Upper lobe of left lung (tissue), 6 donors: ENCODE measurements around the gene WDR47. TPM values are rescaled to one million over a fixed set of nuclear protein-coding genes. Genes with fewer than 3 reads are reported as not detected.

Experiments
- ATAC-seq, 2 donors: fragments of 200-7000 bp; cut with Tn5 transposase; one replicate each; pipeline ENCODE4 v1.9.1; 2022; ENCODE audit warnings: mild to moderate bottlenecking in 2 of 2, moderate library complexity in 2 of 2; ENCODE audit not compliant: low FRiP score in 2 of 2
- DNase-seq, 2 donors: peaks; one replicate each; pipeline ENCODE4 v3.0.0-alpha.2; 2019 to 2020
- H3K27ac ChIP-seq, 4 donors: fragments of 200-600 bp; sonication (generic); one replicate each; pipeline ENCODE4 v1.5.1; 2016 to 2019
- H3K27me3 ChIP-seq, 4 donors: fragments of 200-600 bp; sonication (generic); one replicate each; pipeline ENCODE4 v1.5.1; 2017 to 2019
- H3K36me3 ChIP-seq, 4 donors: fragments of 200-600 bp; sonication (generic); one replicate each; pipeline ENCODE4 v1.5.1; 2016 to 2019
- H3K4me1 ChIP-seq, 4 donors: fragments of 200-600 bp; sonication (generic); one replicate each; pipeline ENCODE4 v1.5.1; 2018 to 2019
- H3K4me3 ChIP-seq, 4 donors: fragments of 200-600 bp; sonication (generic); one replicate each; pipeline ENCODE4 v1.5.1; 2017 to 2019; ENCODE audit warnings: mild to moderate bottlenecking in 2 of 4, moderate library complexity in 1 of 4
- H3K9me3 ChIP-seq, 4 donors: fragments of 200-600 bp; sonication (generic); one replicate each; pipeline ENCODE4 v1.5.1; 2018 to 2019
- CTCF ChIP-seq, 6 experiments: fragments of 450-650 bp in 4 of 6; fragments of 200-600 bp in 2 of 6; sonication (generic) in 2 of 6; IDR thresholded peaks; one replicate each; pipeline ENCODE4 v1.5.1; 2016 to 2019; ENCODE audit warnings: antibody characterized with exemption in 6 of 6
- EP300 ChIP-seq, 4 donors: sonication (generic); formaldehyde crosslinking; IDR thresholded peaks; one replicate each; pipeline ENCODE4 v1.5.1; 2017; ENCODE audit warnings: antibody characterized with exemption in 4 of 4, control low read depth in 2 of 4
- POLR2A ChIP-seq, 4 donors: fragments of 450-650 bp; IDR thresholded peaks; one replicate each; pipeline ENCODE4 v1.5.1; 2016 to 2017; ENCODE audit warnings: antibody characterized with exemption in 4 of 4, mild to moderate bottlenecking in 2 of 4
- POLR2AphosphoS5 ChIP-seq, 2 donors: sonication (generic); formaldehyde crosslinking; IDR thresholded peaks; one replicate each; pipeline ENCODE4 v1.5.1; 2017; ENCODE audit warnings: antibody characterized with exemption in 2 of 2
- WGBS, 2 donors: methylation state at CpG; one replicate each; pipeline ENCODE4 v1.1.5; 2017 to 2018; 5-methylcytosine and 5-hydroxymethylcytosine counted together
- total RNA-seq, 6 donors: library from RNA; depleted of rRNA in 4 of 6; stranded (reverse); fragments of >200 nt in 4 of 6; gene quantifications; one replicate each; pipeline versions ENCODE4 v1.1.0 to v1.2.1, GENCODE V29; 2016 to 2021
- donor health status: DM: no; HTN: no; CAD: no; lungs with moderate emphysema.
- donor health status: DM: no; HTN: yes; CAD: no; lungs with severe emphysema.

The WDR47 gene
- total RNA-seq, 6 donors from 2014 or later: 5.2 to 21.0 (median 13.9) TPM

- WGBS, 2 donors: 78 to 83% methylated on average over 6 of the region's 6 CpGs
- ATAC-seq: no peak
- H3K27me3 ChIP-seq: no peaks in the 10 kb centered on the region
- TF ChIP-seq EP300 (IDR thresholded peaks at IDR 0.05) (no peak), POLR2AphosphoS5 (IDR thresholded peaks at IDR 0.05) (no peak), CTCF (IDR thresholded peaks at IDR 0.05) (no peak), POLR2A (IDR thresholded peaks at IDR 0.05) (no peak)
- H3K36me3 ChIP-seq: no peaks in the 10 kb centered on the region
- H3K4me3 ChIP-seq: no peak overlapping the region
- no peak overlapping the region for H3K27ac ChIP-seq
- H3K4me1 ChIP-seq: peaks cover 0 to 4% (median 2%) of the 10 kb centered on the region in 4 donors
- DNase-seq: no peak
- no peaks in the 10 kb centered on the region for H3K9me3 ChIP-seq
These were observed 5.4 kb upstream of the WDR47 start for GRCh38 chr1:109047339-109047738.

GRCh38 chr1:109046671-109047070, 4.8 kb upstream of the WDR47 start:
- no peaks in the 10 kb centered on the region for H3K36me3 ChIP-seq
- 71 to 72% methylated on average over 4 of the region's 4 CpGs for WGBS, 2 donors
- H3K27ac ChIP-seq: no peak overlapping the region
- DNase-seq (no peak), ATAC-seq (no peak)
- peaks cover 0 to 4% (median 2%) of the 10 kb centered on the region in 4 donors for H3K4me1 ChIP-seq
- no peaks in the 10 kb centered on the region for H3K9me3 ChIP-seq
- H3K4me3 ChIP-seq: no peak overlapping the region
- no peaks in the 10 kb centered on the region for H3K27me3 ChIP-seq
- TF ChIP-seq POLR2A (IDR thresholded peaks at IDR 0.05) (no peak), POLR2AphosphoS5 (IDR thresholded peaks at IDR 0.05) (no peak), CTCF (IDR thresholded peaks at IDR 0.05) (no peak), EP300 (IDR thresholded peaks at IDR 0.05) (no peak)

GRCh38 chr1:109045595-109045994, 3.7 kb upstream of the WDR47 start:
- peaks cover 0 to 9% (median 6%) of the 10 kb centered on the region in 4 donors for H3K4me1 ChIP-seq
- WGBS, 2 donors: 47 to 67% methylated on average over 1 of the region's 1 CpG
- H3K4me3 ChIP-seq: no peak overlapping the region
- no peaks in the 10 kb centered on the region for H3K36me3 ChIP-seq
- H3K27ac ChIP-seq: no peak overlapping the region
- DNase-seq: no peak
- ATAC-seq: no peak
- H3K9me3 ChIP-seq: no peaks in the 10 kb centered on the region
- TF ChIP-seq CTCF (IDR thresholded peaks at IDR 0.05): no peak
- TF ChIP-seq POLR2AphosphoS5 (IDR thresholded peaks at IDR 0.05): no peak
- TF ChIP-seq POLR2A (IDR thresholded peaks at IDR 0.05): no peak
- TF ChIP-seq EP300 (IDR thresholded peaks at IDR 0.05): no peak
- no peaks in the 10 kb centered on the region for H3K27me3 ChIP-seq

GRCh38 chr1:109040989-109041620, 797 bp downstream of the WDR47 start:
- Histone ChIP-seq H3K9me3 (no peaks in the 10 kb centered on the region), H3K4me1 (peaks cover 0 to 15% (median 13%) of the 10 kb centered on the region in 4 donors), H3K4me3 (peak overlapping the region; percentile 76 to 100 (median 91)), H3K27ac (peak overlapping the region; percentile 85 to 93 (median 86)), H3K36me3 (no peaks in the 10 kb centered on the region), H3K27me3 (no peaks in the 10 kb centered on the region)
- no peak for TF ChIP-seq POLR2A (IDR thresholded peaks at IDR 0.05)
- 0 to 2% methylated on average over 31 to 38 of the region's 44 CpGs for WGBS, 2 donors
- peak; percentile 53 to 64 for ATAC-seq
- DNase-seq: peak; percentile 23 to 85

- Histone ChIP-seq H3K27ac (peak overlapping the region in 1 of 4 donors; percentile 93), H3K27me3 (no peaks in the 10 kb centered on the region), H3K4me1 (peaks cover 0 to 15% (median 13%) of the 10 kb centered on the region in 4 donors), H3K36me3 (no peaks in the 10 kb centered on the region), H3K4me3 (peak overlapping the region in 3 of 4 donors; percentile 90 to 100 (median 92)), H3K9me3 (no peaks in the 10 kb centered on the region)
- ATAC-seq (no peak), DNase-seq (no peak)
- WGBS, 2 donors: 25 to 31% methylated on average over 3 of the region's 3 CpGs
- TF ChIP-seq EP300 (IDR thresholded peaks at IDR 0.05): no peak
- no peak for TF ChIP-seq CTCF (IDR thresholded peaks at IDR 0.05)
- no peak for TF ChIP-seq POLR2AphosphoS5 (IDR thresholded peaks at IDR 0.05)
- no peak for TF ChIP-seq POLR2A (IDR thresholded peaks at IDR 0.05)
These were observed 1.3 kb downstream of the WDR47 start for GRCh38 chr1:109040627-109040988.
